22Rv1 (cell line): ENCODE measurements around the gene CDK14.

Experiments used
- ZFX ChIP-seq: fragments of 450-650 bp; IDR thresholded peaks from 2 replicates; pipeline ENCODE4 v1.6.1; 2017; ENCODE audit warnings: antibody characterized with exemption, borderline replicate concordance
- TF ChIP-seq, protein P1 (sequence below): fragments of 450-650 bp; IDR thresholded peaks from 2 replicates; pipeline ENCODE4 v1.5.1; 2017; ENCODE audit warnings: mild to moderate bottlenecking

DNA sequence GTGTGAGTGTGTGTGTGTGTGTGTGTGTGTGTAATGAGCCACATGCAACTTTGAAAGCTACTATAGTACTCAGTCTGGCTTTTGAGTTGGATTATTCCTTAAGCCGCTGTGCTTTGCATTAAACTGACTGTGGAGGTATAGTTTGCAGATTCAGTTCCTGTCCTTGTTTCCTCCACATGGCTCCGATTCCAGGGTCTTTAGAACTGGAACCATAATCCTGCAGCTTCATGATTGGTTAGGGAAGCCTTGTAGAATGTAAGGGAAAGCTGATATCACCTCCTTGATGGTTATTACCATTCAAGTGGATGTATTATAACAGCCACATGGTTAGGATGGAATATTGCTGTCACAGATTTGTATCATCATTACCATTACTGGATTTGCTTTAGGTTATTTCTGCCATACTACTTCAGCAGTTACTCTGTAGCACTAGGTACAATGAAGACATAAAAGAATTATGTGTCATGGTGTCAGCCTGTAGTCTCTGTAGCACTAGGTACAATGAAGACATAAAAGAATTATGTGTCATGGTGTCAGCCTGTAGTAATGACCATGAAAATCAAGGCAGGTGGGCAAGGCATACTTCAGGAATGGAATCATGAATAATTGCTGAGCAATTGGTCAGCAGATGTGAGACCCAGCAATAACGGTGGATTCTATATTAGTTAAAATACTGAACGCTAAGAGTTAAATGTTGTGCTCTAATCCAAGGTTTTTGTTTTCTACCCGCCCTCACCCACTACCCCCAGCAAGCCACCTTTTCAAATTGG lies 393.1 kb downstream of the CDK14 start:
- TF ChIP-seq, protein P1, sequence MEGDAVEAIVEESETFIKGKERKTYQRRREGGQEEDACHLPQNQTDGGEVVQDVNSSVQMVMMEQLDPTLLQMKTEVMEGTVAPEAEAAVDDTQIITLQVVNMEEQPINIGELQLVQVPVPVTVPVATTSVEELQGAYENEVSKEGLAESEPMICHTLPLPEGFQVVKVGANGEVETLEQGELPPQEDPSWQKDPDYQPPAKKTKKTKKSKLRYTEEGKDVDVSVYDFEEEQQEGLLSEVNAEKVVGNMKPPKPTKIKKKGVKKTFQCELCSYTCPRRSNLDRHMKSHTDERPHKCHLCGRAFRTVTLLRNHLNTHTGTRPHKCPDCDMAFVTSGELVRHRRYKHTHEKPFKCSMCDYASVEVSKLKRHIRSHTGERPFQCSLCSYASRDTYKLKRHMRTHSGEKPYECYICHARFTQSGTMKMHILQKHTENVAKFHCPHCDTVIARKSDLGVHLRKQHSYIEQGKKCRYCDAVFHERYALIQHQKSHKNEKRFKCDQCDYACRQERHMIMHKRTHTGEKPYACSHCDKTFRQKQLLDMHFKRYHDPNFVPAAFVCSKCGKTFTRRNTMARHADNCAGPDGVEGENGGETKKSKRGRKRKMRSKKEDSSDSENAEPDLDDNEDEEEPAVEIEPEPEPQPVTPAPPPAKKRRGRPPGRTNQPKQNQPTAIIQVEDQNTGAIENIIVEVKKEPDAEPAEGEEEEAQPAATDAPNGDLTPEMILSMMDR: no peak
- TF ChIP-seq ZFX: no peak
